GM18870 (cell line): Measurements from ENCODE around the gene TMPRSS4.

Experiments used
- ATAC-seq: cut with Tn5 transposase; IDR thresholded peaks from one replicate; pipeline ENCODE4 v1.9.1; 2021; ENCODE audit warnings: moderate library complexity; ENCODE audit not compliant: unreplicated experiment

TMPRSS4 gene

DNA sequence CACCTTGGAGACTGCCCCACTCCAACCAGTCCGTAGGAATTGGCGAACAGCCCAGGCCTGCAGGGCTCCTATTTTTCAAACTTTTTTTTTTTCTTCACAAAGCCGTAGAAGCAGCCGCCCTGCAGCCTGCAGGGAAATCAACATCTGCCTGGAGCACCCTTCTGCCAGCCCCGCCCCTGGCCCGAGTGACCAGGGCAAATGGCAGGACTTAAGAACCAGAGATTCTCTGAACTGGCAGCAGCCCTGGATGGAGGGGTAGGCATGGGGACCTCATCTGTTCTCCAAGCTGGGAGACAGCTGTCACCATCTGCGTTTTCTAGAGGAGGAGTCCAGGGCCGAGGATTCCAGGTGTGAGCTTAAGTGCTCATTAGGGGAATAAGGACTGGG, 94.0 kb downstream of the TMPRSS4 start:
- ATAC-seq, result no peak
